Activated T-cell treated with anti-CD3 and anti-CD28 coated beads, Interleukin-2, amount 50 U/mL, for 72 hours (primary cell): Measurements from ENCODE around the gene AP3M1. TPM values are rescaled to one million over a fixed set of nuclear protein-coding genes. Genes with fewer than 3 reads are reported as not detected.

ENCODE experiments used
- ATAC-seq, 2 donors: fragments of 150-1000 bp; cut with Tn5 transposase; replicated peaks in 1 of 2; 2 replicates each; pipeline ENCODE4 v1.10.0; 2021; ENCODE audit warnings: moderate library complexity in 2 of 2, mild to moderate bottlenecking in 1 of 2
- DNase-seq, 2 donors: peaks; one replicate each; pipeline ENCODE4 v3.0.0; 2021 to 2022; ENCODE audit warnings: mixed read lengths in 1 of 2
- H3K27ac Mint-ChIP-seq: one replicate; pipeline ENCODE4 v1.8.0; 2022; ENCODE audit warnings: mild to moderate bottlenecking, moderate library complexity, mixed read lengths
- H3K27me3 Mint-ChIP-seq: one replicate; pipeline ENCODE4 v1.8.0; 2022; ENCODE audit warnings: low read depth, mixed read lengths
- H3K36me3 Mint-ChIP-seq, 2 donors: one replicate each; pipeline ENCODE4 v1.8.0; 2022; ENCODE audit warnings: mixed read lengths in 2 of 2, mild to moderate bottlenecking in 1 of 2; ENCODE audit not compliant: insufficient read depth in 2 of 2
- H3K4me1 Mint-ChIP-seq: one replicate; pipeline ENCODE4 v1.8.0; 2022; ENCODE audit warnings: low read depth, mixed read lengths
- H3K4me3 Mint-ChIP-seq, 2 donors: one replicate each; pipeline ENCODE4 v1.8.0; 2022; ENCODE audit warnings: mild to moderate bottlenecking in 2 of 2, mixed read lengths in 2 of 2, moderate library complexity in 2 of 2
- H3K9me3 Mint-ChIP-seq, 2 donors: one replicate each; pipeline ENCODE4 v1.8.0; 2022; ENCODE audit warnings: mixed read lengths in 2 of 2
- total RNA-seq, 2 donors: library from RNA; stranded (reverse); gene quantifications; one replicate each; pipeline ENCODE4 v1.2.3, GENCODE V29; 2022

AP3M1 gene
- total RNA-seq, 2 donors from 2014 or later = 49.2 to 50.4 TPM

DNA sequence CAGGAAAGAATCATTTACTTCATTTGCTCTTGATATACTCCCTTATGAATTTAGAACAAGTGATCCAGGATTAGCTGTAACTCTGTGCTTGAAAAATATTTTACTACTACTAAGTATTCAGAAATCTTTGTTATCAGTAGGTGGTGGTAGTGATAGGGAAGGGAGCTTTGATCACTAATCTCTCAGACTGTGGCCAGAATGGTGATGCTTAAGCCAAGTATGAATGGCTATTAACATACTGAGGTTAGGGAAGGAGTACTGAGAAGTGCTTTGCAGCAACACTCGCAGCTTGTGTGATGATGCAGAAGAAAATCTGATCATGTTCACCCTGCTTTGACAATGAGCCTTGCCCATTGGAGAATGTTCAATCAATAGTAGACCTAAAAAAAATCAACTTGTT lies 29.3 kb downstream of the AP3M1 start:
- Mint-ChIP-seq H3K27ac (peak overlapping the region; percentile 78), H3K4me3 (no peak overlapping the region), H3K9me3 (no peaks in the 10 kb centered on the region), H3K27me3 (no peaks in the 10 kb centered on the region), H3K4me1 (peaks cover 32% of the 10 kb centered on the region), H3K36me3 (peaks cover 7 to 27% of the 10 kb centered on the region in 2 donors)
- ATAC-seq (no peak), DNase-seq (no peak)

GRCh38 chr10:74120911-74121310 lies 29.7 kb downstream of the AP3M1 start:
- ATAC-seq (no peak), DNase-seq (no peak)
- Mint-ChIP-seq H3K27me3 (no peaks in the 10 kb centered on the region), H3K9me3 (no peaks in the 10 kb centered on the region), H3K36me3 (peaks cover 9 to 28% of the 10 kb centered on the region in 2 donors), H3K27ac (no peak overlapping the region), H3K4me1 (peaks cover 28% of the 10 kb centered on the region), H3K4me3 (no peak overlapping the region)

- ATAC-seq (no peak), DNase-seq (no peak)
- Mint-ChIP-seq H3K4me1 (peaks cover 28% of the 10 kb centered on the region), H3K9me3 (no peaks in the 10 kb centered on the region), H3K36me3 (peaks cover 13 to 36% of the 10 kb centered on the region in 2 donors), H3K27me3 (no peaks in the 10 kb centered on the region), H3K27ac (peak overlapping the region; percentile 93), H3K4me3 (no peak overlapping the region)
Measured at GRCh38 chr10:74118804-74119203, 31.8 kb downstream of the AP3M1 start.

GRCh38 chr10:74117738-74118137 lies 32.9 kb downstream of the AP3M1 start:
- peak; percentile 51 to 54 for ATAC-seq
- Mint-ChIP-seq H3K27me3 (no peaks in the 10 kb centered on the region), H3K4me1 (peaks cover 22% of the 10 kb centered on the region), H3K27ac (peak overlapping the region; percentile 73), H3K36me3 (peaks cover 14 to 36% of the 10 kb centered on the region in 2 donors), H3K9me3 (no peaks in the 10 kb centered on the region), H3K4me3 (no peak overlapping the region)
- DNase-seq = peak in 1 of 2 donors; percentile 14

DNA sequence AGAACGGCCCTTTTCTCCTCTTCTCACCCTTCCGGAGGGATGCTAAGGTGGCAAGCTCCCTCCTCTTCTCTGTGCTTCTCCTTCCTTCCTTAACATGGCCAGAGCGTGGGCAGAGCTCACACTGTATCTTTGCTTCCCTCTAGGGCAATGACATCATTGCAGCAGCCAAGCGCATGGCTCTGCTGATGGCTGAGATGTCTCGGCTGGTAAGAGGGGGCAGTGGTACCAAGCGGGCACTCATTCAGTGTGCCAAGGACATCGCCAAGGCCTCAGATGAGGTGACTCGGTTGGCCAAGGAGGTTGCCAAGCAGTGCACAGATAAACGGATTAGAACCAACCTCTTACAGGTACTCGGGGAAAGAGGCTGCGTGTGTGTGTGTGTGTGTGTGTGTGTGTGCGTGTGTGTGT lies 36.6 kb downstream of the AP3M1 start:
- H3K27me3 Mint-ChIP-seq = no peaks in the 10 kb centered on the region
- H3K9me3 Mint-ChIP-seq = no peaks in the 10 kb centered on the region
- no peak for ATAC-seq
- no peak overlapping the region for H3K27ac Mint-ChIP-seq
- no peak for DNase-seq
- H3K4me3 Mint-ChIP-seq = no peak overlapping the region
- H3K36me3 Mint-ChIP-seq = peaks cover 7 to 19% of the 10 kb centered on the region in 2 donors
- H3K4me1 Mint-ChIP-seq = peaks cover 20% of the 10 kb centered on the region

DNA sequence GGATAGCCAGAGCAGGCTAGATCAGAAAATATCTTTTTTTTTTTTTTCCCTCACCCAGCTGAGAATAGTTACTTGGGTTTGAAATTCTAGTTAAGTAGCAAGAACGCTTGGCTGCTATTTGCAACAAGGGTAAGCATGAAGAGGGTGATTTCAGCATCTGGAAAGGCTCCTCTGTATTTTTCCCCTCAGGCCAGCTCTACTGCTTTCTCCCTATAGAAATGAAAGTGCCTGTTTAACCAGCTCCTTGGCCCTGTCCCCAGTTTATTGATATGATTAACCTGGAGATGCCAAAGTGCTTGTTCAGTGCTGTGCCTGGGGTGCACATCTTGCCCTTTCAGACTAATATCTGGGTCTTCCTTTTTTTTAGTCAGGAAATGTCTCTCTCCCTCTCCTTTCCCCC lies 37.1 kb downstream of the AP3M1 start:
- no peak overlapping the region for H3K27ac Mint-ChIP-seq
- DNase-seq (no peak), ATAC-seq (no peak)
- H3K9me3 Mint-ChIP-seq = no peaks in the 10 kb centered on the region
- peaks cover 16% of the 10 kb centered on the region for H3K4me1 Mint-ChIP-seq
- no peaks in the 10 kb centered on the region for H3K27me3 Mint-ChIP-seq
- no peak overlapping the region for H3K4me3 Mint-ChIP-seq
- H3K36me3 Mint-ChIP-seq = peaks cover 7 to 18% of the 10 kb centered on the region in 2 donors

- DNase-seq (no peak), ATAC-seq (no peak)
- Mint-ChIP-seq H3K9me3 (no peaks in the 10 kb centered on the region), H3K36me3 (peaks cover 7 to 17% of the 10 kb centered on the region in 2 donors), H3K4me1 (no peaks in the 10 kb centered on the region), H3K4me3 (no peak overlapping the region), H3K27ac (no peak overlapping the region), H3K27me3 (no peaks in the 10 kb centered on the region)
Measured at GRCh38 chr10:74111799-74112198, 38.8 kb downstream of the AP3M1 start.

GRCh38 chr10:74110120-74110519 lies 40.5 kb downstream of the AP3M1 start:
- no peak for ATAC-seq
- Mint-ChIP-seq H3K4me3 (no peak overlapping the region), H3K36me3 (peaks cover 5 to 9% of the 10 kb centered on the region in 2 donors), H3K27me3 (no peaks in the 10 kb centered on the region), H3K4me1 (no peaks in the 10 kb centered on the region), H3K9me3 (no peaks in the 10 kb centered on the region), H3K27ac (peak overlapping the region; percentile 54)
- DNase-seq = no peak

GRCh38 chr10:74109452-74109851 lies 41.2 kb downstream of the AP3M1 start:
- Mint-ChIP-seq H3K27ac (peak overlapping the region; percentile 54), H3K27me3 (no peaks in the 10 kb centered on the region), H3K4me1 (no peaks in the 10 kb centered on the region), H3K4me3 (no peak overlapping the region), H3K36me3 (peaks cover 5% of the 10 kb centered on the region in 2 donors), H3K9me3 (no peaks in the 10 kb centered on the region)
- DNase-seq (no peak), ATAC-seq (no peak)

- DNase-seq (no peak), ATAC-seq (no peak)
- H3K4me1 Mint-ChIP-seq = no peaks in the 10 kb centered on the region
- H3K9me3 Mint-ChIP-seq = no peaks in the 10 kb centered on the region
- H3K36me3 Mint-ChIP-seq = peaks cover 0 to 3% of the 10 kb centered on the region in 2 donors
- no peak overlapping the region for H3K27ac Mint-ChIP-seq
- H3K4me3 Mint-ChIP-seq = no peak overlapping the region
- H3K27me3 Mint-ChIP-seq = no peaks in the 10 kb centered on the region
Measured at GRCh38 chr10:74107391-74107790, 43.2 kb downstream of the AP3M1 start.

GRCh38 chr10:74104996-74105395 lies 45.6 kb downstream of the AP3M1 start:
- Mint-ChIP-seq H3K27ac (no peak overlapping the region), H3K4me3 (no peak overlapping the region), H3K27me3 (no peaks in the 10 kb centered on the region), H3K36me3 (peaks cover 0 to 5% of the 10 kb centered on the region in 2 donors), H3K4me1 (no peaks in the 10 kb centered on the region), H3K9me3 (no peaks in the 10 kb centered on the region)
- ATAC-seq = no peak
- DNase-seq = no peak

DNA sequence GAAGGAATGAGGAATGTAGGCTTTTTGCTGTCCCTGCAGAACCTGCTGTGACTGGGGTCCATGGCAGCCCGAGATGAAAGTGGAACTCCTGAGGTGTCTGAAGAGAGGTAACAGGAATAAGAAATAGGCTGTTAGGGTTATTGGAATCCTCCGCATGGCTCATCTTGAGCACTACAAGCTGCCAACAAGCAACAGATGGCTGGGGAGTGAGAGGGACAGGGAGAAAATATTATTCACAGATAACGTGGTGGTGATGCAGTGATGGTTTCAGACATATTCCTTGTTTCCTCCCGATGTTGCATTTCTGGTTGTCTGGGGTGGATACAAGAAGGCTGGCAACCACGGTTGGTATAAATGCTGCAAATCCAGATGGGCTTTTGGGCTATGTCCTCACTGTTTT lies 46.1 kb downstream of the AP3M1 start:
- H3K4me3 Mint-ChIP-seq = no peak overlapping the region
- no peaks in the 10 kb centered on the region for H3K4me1 Mint-ChIP-seq
- H3K27ac Mint-ChIP-seq = no peak overlapping the region
- no peak for ATAC-seq
- no peak for DNase-seq
- H3K9me3 Mint-ChIP-seq = no peaks in the 10 kb centered on the region
- peaks cover 0 to 5% of the 10 kb centered on the region in 2 donors for H3K36me3 Mint-ChIP-seq
- no peaks in the 10 kb centered on the region for H3K27me3 Mint-ChIP-seq

DNA sequence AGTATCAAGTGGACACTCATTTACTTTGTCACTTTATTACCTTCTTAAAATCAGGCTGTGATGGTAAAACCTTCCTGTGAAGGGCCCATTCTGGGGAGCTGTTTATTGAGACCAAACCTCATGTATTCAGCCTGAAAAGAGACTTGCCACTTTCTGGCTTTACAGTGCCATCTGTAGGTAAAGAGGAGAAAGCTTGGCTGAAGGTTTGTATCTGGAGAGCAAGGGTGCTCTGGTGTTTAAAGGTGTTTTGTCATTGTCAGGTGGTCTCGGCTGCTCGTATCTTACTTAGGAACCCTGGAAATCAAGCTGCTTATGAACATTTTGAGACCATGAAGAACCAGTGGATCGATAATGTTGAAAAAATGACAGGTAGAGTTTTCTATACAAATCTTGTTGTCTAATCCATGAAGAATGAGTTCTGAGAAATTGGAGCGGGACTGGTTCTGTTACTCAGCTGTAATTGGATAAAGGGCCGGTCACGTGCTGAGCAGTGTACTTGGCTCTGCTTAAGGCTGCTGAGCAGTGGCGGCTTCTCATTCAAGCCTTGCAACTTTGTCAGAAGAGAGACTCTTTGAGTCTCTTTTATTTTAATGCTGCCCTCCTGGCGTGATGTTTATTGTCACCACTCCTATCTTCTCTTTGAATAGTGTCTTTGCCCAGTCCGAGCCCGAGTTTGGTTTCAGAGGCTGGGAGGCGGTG lies 46.9 kb downstream of the AP3M1 start:
- Mint-ChIP-seq H3K4me1 (no peaks in the 10 kb centered on the region), H3K4me3 (no peak overlapping the region), H3K27ac (no peak overlapping the region), H3K27me3 (no peaks in the 10 kb centered on the region), H3K9me3 (no peaks in the 10 kb centered on the region), H3K36me3 (peaks cover 0 to 5% of the 10 kb centered on the region in 2 donors)
- ATAC-seq (peak in 1 of 2 donors; percentile 41), DNase-seq (no peak)

- H3K4me1 Mint-ChIP-seq = no peaks in the 10 kb centered on the region
- H3K27ac Mint-ChIP-seq = peak overlapping the region; percentile 4
Measured at GRCh38 chr10:74099836-74100235, 50.8 kb downstream of the AP3M1 start.

More at GRCh38 chr10:74099836-74100235, 50.8 kb downstream of the AP3M1 start:
- Mint-ChIP-seq H3K9me3 (no peaks in the 10 kb centered on the region), H3K4me3 (no peak overlapping the region), H3K36me3 (peaks cover 0 to 7% of the 10 kb centered on the region in 2 donors), H3K27me3 (no peaks in the 10 kb centered on the region)
- DNase-seq (no peak), ATAC-seq (no peak)
